Activated CD8-positive, alpha-beta T cell treated with anti-CD3 and anti-CD28 coated beads for 36 hours (primary cell): ENCODE results near the gene CFAP68. TPM values are rescaled to one million over a fixed set of nuclear protein-coding genes. Genes with fewer than 3 reads are reported as not detected.

Source experiments
- ATAC-seq: fragments of 200-7000 bp; cut with Tn5 transposase; one replicate; pipeline ENCODE4 v1.10.0; 2021; ENCODE audit warnings: mild to moderate bottlenecking, moderate library complexity
- CTCF ChIA-PET: fragments of 350-600 bp; sonication (Branson Sonifier 250); formaldehyde crosslinking; loops from one replicate; lab custom pipeline; 2021; ENCODE audit warnings: antibody characterized with exemption; lab: Charles Lee
- POLR2A ChIA-PET: fragments of 350-600 bp; sonication (Branson Sonifier 250); formaldehyde crosslinking; loops from one replicate; lab custom pipeline; 2021; ENCODE audit warnings: antibody characterized with exemption; lab: Charles Lee
- DNase-seq: peaks from one replicate; pipeline ENCODE4 v3.0.0-alpha.2; 2020
- H3K27ac Mint-ChIP-seq: one replicate; pipeline ENCODE4 v1.8.0; 2021; ENCODE audit warnings: mild to moderate bottlenecking, mixed read lengths
- H3K27me3 Mint-ChIP-seq: one replicate; pipeline ENCODE4 v1.8.0; 2021; ENCODE audit warnings: mixed read lengths
- H3K36me3 Mint-ChIP-seq: one replicate; pipeline ENCODE4 v1.8.0; 2021; ENCODE audit warnings: low read depth, mixed read lengths
- H3K4me1 Mint-ChIP-seq: one replicate; pipeline ENCODE4 v1.8.0; 2021; ENCODE audit warnings: low read depth, mixed read lengths
- H3K4me3 Mint-ChIP-seq: one replicate; pipeline ENCODE4 v1.8.0; 2021; ENCODE audit warnings: mild to moderate bottlenecking, moderate library complexity, mixed read lengths
- H3K9me3 Mint-ChIP-seq: one replicate; pipeline ENCODE4 v1.8.0; 2021; ENCODE audit warnings: mixed read lengths
- CTCF ChIP-seq: fragments of 200-600 bp; IDR thresholded peaks from one replicate; pipeline ENCODE4 v1.8.0; 2022; ENCODE audit warnings: antibody characterized with exemption, mild to moderate bottlenecking
- intact Hi-C: fragments of 100-400 bp; cut with micrococcal nuclease; formaldehyde crosslinking; loops from one replicate; pipeline ENCODE4 v1.10.0; 2022
- total RNA-seq, 2 experiments: library from RNA; stranded (reverse); gene quantifications; one replicate each; pipeline ENCODE4 v1.2.3, GENCODE V29; 2021

The CFAP68 gene
- total RNA-seq, 2 experiments from 2014 or later, result 38.6 to 39.1 TPM

GRCh38 chr11:111841370-111842053 lies 37.8 kb upstream of the CFAP68 start:
- H3K36me3 Mint-ChIP-seq, result peaks cover 16% of the 10 kb centered on the region
- H3K27me3 Mint-ChIP-seq, result no peaks in the 10 kb centered on the region
- CTCF ChIA-PET, result interaction anchor here (0.6 to 7.2 kb wide), 35 partner anchors 9 to 395 kb away, joined by 3 to 61 read pairs (median 5); partner anchors contain the start of genes ALG9 and PPP2R1B
- H3K4me3 Mint-ChIP-seq, result no peak overlapping the region
- no peaks in the 10 kb centered on the region for H3K9me3 Mint-ChIP-seq
- H3K27ac Mint-ChIP-seq, result no peak overlapping the region
- POLR2A ChIA-PET, result no interaction called here
- intact Hi-C loops, result loop anchor here (1.0 to 5.0 kb wide), 3 partner anchors 64 to 276 kb away; no protein-coding TSS in a partner anchor
- peak; percentile 95 for TF ChIP-seq CTCF
- DNase-seq (peak; percentile 97), ATAC-seq (peak; percentile 94)
- H3K4me1 Mint-ChIP-seq, result peaks cover 11% of the 10 kb centered on the region

- Mint-ChIP-seq H3K4me1 (peaks cover 9% of the 10 kb centered on the region), H3K4me3 (no peak overlapping the region), H3K27me3 (no peaks in the 10 kb centered on the region), H3K9me3 (no peaks in the 10 kb centered on the region), H3K36me3 (peaks cover 7% of the 10 kb centered on the region), H3K27ac (no peak overlapping the region)
- ChIA-PET POLR2A (no interaction called here), CTCF (interaction anchor here (1.0 to 7.2 kb wide), 6 partner anchors 11 to 386 kb away, joined by 3 to 61 read pairs (median 5); partner anchors contain the start of gene ALG9)
- ATAC-seq, result no peak
- no peak for DNase-seq
- intact Hi-C loops, result loop anchor here (5.0 kb wide), 1 partner anchor 66 kb away; no protein-coding TSS in a partner anchor
- TF ChIP-seq CTCF, result no peak
Observed at GRCh38 chr11:111843661-111844060, 35.7 kb upstream of the CFAP68 start.

- intact Hi-C loops, result no loop called here
Observed at GRCh38 chr11:111845276-111846028, 33.9 kb upstream of the CFAP68 start.

GRCh38 chr11:111846063-111846462 lies 33.3 kb upstream of the CFAP68 start:
- ChIA-PET POLR2A (interaction anchor here (1.0 kb wide), 1 partner anchor 14 kb away, joined by 3 read pairs; no protein-coding TSS in a partner anchor), CTCF (interaction anchor here (1.0 to 7.2 kb wide), 9 partner anchors 11 to 280 kb away, joined by 3 to 61 read pairs (median 3); no protein-coding TSS in a partner anchor)
- Mint-ChIP-seq H3K9me3 (no peaks in the 10 kb centered on the region), H3K27me3 (no peaks in the 10 kb centered on the region), H3K36me3 (peaks cover 19% of the 10 kb centered on the region), H3K4me3 (no peak overlapping the region), H3K27ac (no peak overlapping the region), H3K4me1 (peaks cover 9% of the 10 kb centered on the region)
- no peak for ATAC-seq
- intact Hi-C loops, result no loop called here
- DNase-seq, result no peak
- TF ChIP-seq CTCF, result no peak

More at GRCh38 chr11:111845276-111846028, 33.9 kb upstream of the CFAP68 start:
- ChIA-PET POLR2A (no interaction called here), CTCF (interaction anchor here (1.2 to 7.2 kb wide), 7 partner anchors 11 to 279 kb away, joined by 3 to 61 read pairs (median 4); no protein-coding TSS in a partner anchor)
- Mint-ChIP-seq H3K4me3 (no peak overlapping the region), H3K36me3 (peaks cover 16% of the 10 kb centered on the region), H3K27ac (no peak overlapping the region), H3K27me3 (no peaks in the 10 kb centered on the region), H3K9me3 (no peaks in the 10 kb centered on the region), H3K4me1 (peaks cover 9% of the 10 kb centered on the region)
- ATAC-seq (no peak), DNase-seq (no peak)
- TF ChIP-seq CTCF, result no peak
